HepG2 (cell line): ENCODE data around the gene ACTL8. TPM values are rescaled to one million over a fixed set of nuclear protein-coding genes. Genes with fewer than 3 reads are reported as not detected.

Experiments used
- ATAC-seq: fragments of 200-7000 bp; cut with Tn5 transposase; 3 replicates; pipeline ENCODE4 v1.9.1; 2020; ENCODE audit warnings: mild to moderate bottlenecking, moderate library complexity
- BruUV-seq: library from RNA; stranded (reverse); fragments of 400-500 nt; replicated peaks from 2 replicates; lab custom pipeline; 2021; lab: Mats Ljungman, UMichigan
- CTCF ChIA-PET: fragments of 300-600 bp; formaldehyde crosslinking; extraction: SDS; loops from one replicate; lab custom pipeline; 2021; ENCODE audit warnings: low total read pairs, inconsistent platforms, low intra/inter-chr PET ratio; lab: Yijun Ruan, JAX
- POLR2A ChIA-PET: fragments of 350-600 bp; sonication (Branson Sonifier 250); formaldehyde crosslinking; loops from one replicate; lab custom pipeline; 2020; ENCODE audit warnings: antibody characterized with exemption, inconsistent platforms; lab: Yijun Ruan, JAX
- DNase-seq: peaks from one replicate; pipeline ENCODE4 v3.0.0-alpha.2; 2015; ENCODE audit warnings: low spot score
- FAIRE-seq: peaks from 3 replicates; lab custom pipeline; 2011; peaks lifted over from hg19 to GRCh38; lab: Jason Lieb, UNC
- H2AFZ ChIP-seq: one replicate; pipeline ENCODE4 v1.6.1; 2011; ENCODE audit warnings: low read length, inconsistent platforms
- H3K27ac ChIP-seq: fragments of 300-600 bp; 3 replicates; pipeline ENCODE4 v1.8.0; 2011; ENCODE audit warnings: mixed run types, mild to moderate bottlenecking, mixed read lengths, low read length, inconsistent platforms; ENCODE audit not compliant: insufficient read depth; ENCODE audit errors: extremely low read length
- H3K27me3 ChIP-seq, 2 experiments: fragments of 200-600 bp in 1 of 2; 2 replicates in 1 of 2; 3 replicates in 1 of 2; pipeline versions ENCODE4 v1.6.0 to v1.8.0; 2011; ENCODE audit warnings: low read length in 2 of 2, mild to moderate bottlenecking in 2 of 2, moderate library complexity in 2 of 2, inconsistent platforms in 1 of 2; ENCODE audit not compliant: insufficient read depth in 2 of 2, control insufficient read depth in 1 of 2
- H3K36me3 ChIP-seq, 2 experiments: fragments of 200-600 bp in 1 of 2; replicated peaks in 1 of 2; 2 replicates in 1 of 2; 3 replicates in 1 of 2; pipeline versions ENCODE4 v1.5.1 to v1.8.0; 2011; ENCODE audit warnings: low read length in 2 of 2, inconsistent platforms in 1 of 2; ENCODE audit not compliant: insufficient read depth in 2 of 2, control insufficient read depth in 1 of 2
- H3K4me1 ChIP-seq: 2 replicates; pipeline ENCODE4 v1.5.1; 2012; ENCODE audit warnings: low read length, inconsistent platforms; ENCODE audit not compliant: insufficient read depth
- H3K4me2 ChIP-seq: 2 replicates; pipeline ENCODE4 v1.6.0; 2011; ENCODE audit warnings: low read depth, low read length, inconsistent platforms
- H3K4me3 ChIP-seq, 3 experiments: fragments of 200-600 bp in 1 of 3; sonication (generic), shearing (Covaris generic) in 1 of 3; replicated peaks in 1 of 3; 2 replicates each; pipeline ENCODE4 v1.5.1; 2011 to 2016; ENCODE audit warnings: low read length in 3 of 3, inconsistent platforms in 2 of 3, low read depth in 2 of 3, mild to moderate bottlenecking in 2 of 3, control low read depth in 1 of 3, mixed read lengths in 1 of 3; ENCODE audit not compliant: insufficient read depth in 1 of 3
- H3K79me2 ChIP-seq: one replicate; pipeline ENCODE4 v1.6.1; 2011; ENCODE audit warnings: low read length, inconsistent platforms; ENCODE audit not compliant: insufficient read depth
- H3K9ac ChIP-seq: 2 replicates; pipeline ENCODE4 v1.6.0; 2011; ENCODE audit warnings: mild to moderate bottlenecking, low read depth, low read length, inconsistent platforms; ENCODE audit not compliant: insufficient read depth
- H3K9me3 ChIP-seq: 2 replicates; pipeline ENCODE4 v1.5.1; 2012; ENCODE audit warnings: mild to moderate bottlenecking, low read length
- H4K20me1 ChIP-seq: 2 replicates; pipeline ENCODE4 v1.6.0; 2011; ENCODE audit warnings: inconsistent platforms, mild to moderate bottlenecking, low read length, moderate library complexity; ENCODE audit not compliant: insufficient read depth
- AFF4 ChIP-seq: sonication (generic); formaldehyde crosslinking; IDR thresholded peaks from 2 replicates; pipeline ENCODE4 v1.4.0; 2020; ENCODE audit warnings: missing genetic modification reagents
- CBFB ChIP-seq: sonication (generic); formaldehyde crosslinking; IDR thresholded peaks from 2 replicates; pipeline ENCODE4 v1.4.0; 2020; ENCODE audit warnings: missing genetic modification reagents
- CHD2 ChIP-seq: IDR thresholded peaks from 2 replicates; pipeline ENCODE4 v1.6.1; 2011; ENCODE audit warnings: low read depth, low read length, improper control_type of control experiment
- DPF2 ChIP-seq: sonication (generic); formaldehyde crosslinking; IDR thresholded peaks from 2 replicates; pipeline ENCODE4 v1.4.0; 2020; ENCODE audit warnings: mild to moderate bottlenecking, low read depth, missing genetic modification reagents, borderline replicate concordance
- NONO ChIP-seq, 2 experiments: fragments of 450-650 bp in 1 of 2; sonication (generic) in 1 of 2; formaldehyde crosslinking in 1 of 2; IDR thresholded peaks in 1 of 2; conservative IDR thresholded peaks in 1 of 2; 2 replicates each; pipeline versions ENCODE4 v1.6.1 to v1.8.0; 2017 to 2022; ENCODE audit warnings: mild to moderate bottlenecking in 1 of 2, missing genetic modification reagents in 1 of 2, moderate library complexity in 1 of 2
- TARDBP ChIP-seq: sonication (generic); formaldehyde crosslinking; IDR thresholded peaks from 2 replicates; pipeline ENCODE4 v1.8.0; 2022; ENCODE audit warnings: mild to moderate bottlenecking, missing genetic modification reagents
- TFE3 ChIP-seq: IDR thresholded peaks from 2 replicates; pipeline ENCODE4 v1.6.1; 2016
- ZNF607 ChIP-seq: sonication (generic); formaldehyde crosslinking; IDR thresholded peaks from 2 replicates; pipeline ENCODE4 v1.5.1; 2020; ENCODE audit warnings: missing genetic modification reagents, mild to moderate bottlenecking, borderline replicate concordance
- ZNF768 ChIP-seq: sonication (generic); formaldehyde crosslinking; IDR thresholded peaks from 2 replicates; pipeline ENCODE4 v1.4.0; 2020; ENCODE audit warnings: missing genetic modification reagents
- ZNF883 ChIP-seq: sonication (generic); formaldehyde crosslinking; IDR thresholded peaks from 2 replicates; pipeline ENCODE4 v1.5.1; 2020; ENCODE audit warnings: mild to moderate bottlenecking, missing genetic modification reagents; ENCODE audit errors: not compliant biosample characterization
- WGBS: methylation state at CpG from one replicate; pipeline ENCODE4 v1.1.6; 2017; ENCODE audit warnings: low lambda C conversion rate; 5-methylcytosine and 5-hydroxymethylcytosine counted together
- in situ Hi-C: cut with HindIII; loops from 2 replicates; pipeline ENCODE4 v1.10.0; 2017; ENCODE audit warnings: low pct_unique_long_range_greater_than_20kb; ENCODE audit not compliant: extremely low pct_ligation_motif_present
- intact Hi-C: fragments of 100-400 bp; cut with micrococcal nuclease; formaldehyde crosslinking; loops from one replicate; pipeline ENCODE4 v1.10.0; 2022; ENCODE audit not compliant: unreplicated experiment
- polyA plus RNA-seq, 8 experiments: library from polyadenylated mRNA; depleted of rRNA in 3 of 8; stranded (reverse) in 7 of 8; unstranded in 1 of 8; fragments of >200 nt; fragmentation: Illumina TruSeq in 4 of 8; extraction: Trizol in 4 of 8; gene quantifications; 2 replicates each; pipeline versions ENCODE4 v1.2.1 to v1.2.3, GENCODE V29; 2011 to 2016; ENCODE audit warnings: low read depth in 4 of 8, missing spikeins in 1 of 8, mixed read lengths in 1 of 8; ENCODE audit not compliant: insufficient read depth in 1 of 8
- total RNA-seq, 5 experiments: library from RNA; depleted of rRNA; stranded (reverse); fragments of >200 nt; fragmentation: Illumina TruSeq; extraction: Trizol; gene quantifications; 2 replicates each; pipeline ENCODE4 v1.2.3, GENCODE V29; 2016; ENCODE audit warnings: low read depth in 1 of 5
- TF ChIP-seq, protein P1 (sequence below): sonication (generic); formaldehyde crosslinking; IDR thresholded peaks from 2 replicates; pipeline ENCODE4 v1.5.1; 2020; ENCODE audit warnings: missing genetic modification reagents, mild to moderate bottlenecking, borderline replicate concordance

ACTL8 gene
- total and polyA plus RNA-seq, 2 of the 13 experiments (the other 11 are each of a cell fraction or from before 2014, with no cell fraction given), result 0.09 to 0.64 TPM

GRCh38 chr1:17820198-17820597, 65.1 kb downstream of the ACTL8 start:
- H3K4me2 ChIP-seq, result no peak overlapping the region
- POLR2A ChIA-PET, result no interaction called here
- WGBS, result 54% methylated on average over 8 of the region's 8 CpGs
- no peak for TF ChIP-seq ZNF607 (CRISPR knock-in tag)
- TF ChIP-seq NONO (IDR thresholded peaks at IDR 0.05), result no peak
- TF ChIP-seq NONO (CRISPR knock-in tag; conservative IDR thresholded peaks at IDR 0.05), result no peak
- TF ChIP-seq, protein P1, sequence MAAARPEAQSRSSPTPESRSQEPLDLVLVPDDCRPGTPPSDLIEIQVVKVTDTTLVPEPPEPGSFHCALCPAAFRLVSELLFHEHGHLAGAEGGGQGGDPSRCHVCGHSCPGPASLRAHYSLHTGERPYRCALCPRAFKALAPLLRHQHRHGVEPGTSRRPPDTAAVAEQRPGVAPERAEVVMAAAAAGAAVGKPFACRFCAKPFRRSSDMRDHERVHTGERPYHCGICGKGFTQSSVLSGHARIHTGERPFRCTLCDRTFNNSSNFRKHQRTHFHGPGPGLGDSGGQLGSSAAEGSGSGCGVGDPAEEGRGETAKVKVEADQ (CRISPR knock-in tag), result no peak
- TF ChIP-seq DPF2 (CRISPR knock-in tag), result no peak
- no peak for TF ChIP-seq TFE3
- no peak for TF ChIP-seq CHD2
- no peak for TF ChIP-seq TARDBP (CRISPR knock-in tag)
- no peak for TF ChIP-seq AFF4 (CRISPR knock-in tag)
- no peak for TF ChIP-seq CBFB
- no peak for TF ChIP-seq ZNF768 (CRISPR knock-in tag)
- TF ChIP-seq ZNF883 (CRISPR knock-in tag), result no peak
- H3K9ac ChIP-seq, result no peak overlapping the region
- H4K20me1 ChIP-seq, result no peaks in the 10 kb centered on the region; the same call in 1 of the 2 replicates
- H3K4me1 ChIP-seq, result no peaks in the 10 kb centered on the region
- H3K27me3 ChIP-seq, result peaks cover 0 to 12% of the 10 kb centered on the region in 2 experiments; a peak in 4 of 5 replicates
- no peak for ATAC-seq
- H3K79me2 ChIP-seq, result no peaks in the 10 kb centered on the region
- H3K27ac ChIP-seq, result no peak overlapping the region
- BruUV-seq, result no TSS peak
- in situ Hi-C loops (loop anchor here (10.0 kb wide), 1 partner anchor 325 kb away; no protein-coding TSS in a partner anchor), intact Hi-C loops (no loop called here)
- no peak for DNase-seq
- no peak overlapping the region for H3K4me3 ChIP-seq
- no peak for FAIRE-seq
- CTCF ChIA-PET, result no interaction called here
- H2AFZ ChIP-seq, result no peak overlapping the region
- H3K36me3 ChIP-seq, result no peaks in the 10 kb centered on the region
- H3K9me3 ChIP-seq, result no peaks in the 10 kb centered on the region
